GM10248 (cell line): ENCODE measurements around the gene MLLT1.

Experiments used
- CTCF ChIA-PET: fragments of 300-600 bp; sonication (Branson Sonifier 250); formaldehyde crosslinking; extraction: SDS; loops from one replicate; lab custom pipeline; 2021; ENCODE audit warnings: antibody characterized with exemption; lab: Yijun Ruan, JAX
- POLR2A ChIA-PET: fragments of 350-650 bp; sonication (Branson Sonifier 250); formaldehyde crosslinking; extraction: SDS; loops from one replicate; lab custom pipeline; 2020; ENCODE audit warnings: antibody characterized with exemption; lab: Yijun Ruan, JAX
- DNase-seq: peaks from one replicate; pipeline ENCODE4 v3.0.0; 2012; ENCODE audit errors: extremely low spot score
- CTCF ChIP-seq: IDR thresholded peaks from 2 replicates; pipeline ENCODE4 v1.5.1; 2012; ENCODE audit warnings: mild to moderate bottlenecking, low read depth; ENCODE audit errors: extremely low read depth, missing control alignments, control extremely low read depth

Gene MLLT1

GRCh38 chr19:6261883-6262282 lies 17.9 kb downstream of the MLLT1 start:
- ChIA-PET CTCF (interaction anchor here (1.7 to 2.6 kb wide), 3 partner anchors 9 to 43 kb away, joined by 3 to 11 read pairs (median 9); no protein-coding TSS in a partner anchor), POLR2A (no interaction called here)
- TF ChIP-seq CTCF, result no peak
- no peak for DNase-seq

- peak; percentile 41 for TF ChIP-seq CTCF
- ChIA-PET CTCF (interaction anchor here (1.0 to 2.6 kb wide), 8 partner anchors 10 to 79 kb away, joined by 3 to 11 read pairs (median 3); no protein-coding TSS in a partner anchor), POLR2A (no interaction called here)
- DNase-seq, result peak; percentile 56
These were observed 18.7 kb downstream of the MLLT1 start for GRCh38 chr19:6260912-6261650.

- CTCF ChIA-PET, result interaction anchor here (1.0 to 2.6 kb wide), 10 partner anchors 9 to 80 kb away, joined by 3 to 11 read pairs (median 3); no protein-coding TSS in a partner anchor
- POLR2A ChIA-PET, result no interaction called here
- no peak for TF ChIP-seq CTCF
- DNase-seq, result no peak
These were observed 19.4 kb downstream of the MLLT1 start for GRCh38 chr19:6260376-6260775.

- ChIA-PET POLR2A (no interaction called here), CTCF (interaction anchor here (1.1 to 2.6 kb wide), 7 partner anchors 8 to 41 kb away, joined by 3 to 11 read pairs (median 3); no protein-coding TSS in a partner anchor)
- DNase-seq, result no peak
- TF ChIP-seq CTCF, result no peak
These were observed 20.4 kb downstream of the MLLT1 start for GRCh38 chr19:6259312-6259861.

GRCh38 chr19:6258812-6259311 lies 20.9 kb downstream of the MLLT1 start:
- POLR2A ChIA-PET, result no interaction called here
- DNase-seq, result no peak
- no peak for TF ChIP-seq CTCF
- CTCF ChIA-PET, result interaction anchor here (2.0 kb wide), 2 partner anchors 21 to 40 kb away, joined by 4 to 11 read pairs; no protein-coding TSS in a partner anchor

GRCh38 chr19:6253954-6254733 lies 25.6 kb downstream of the MLLT1 start:
- DNase-seq, result no peak
- POLR2A ChIA-PET, result no interaction called here
- no peak for TF ChIP-seq CTCF
- CTCF ChIA-PET, result interaction anchor here (1.0 to 2.3 kb wide), 3 partner anchors 9 to 128 kb away, joined by 3 to 6 read pairs (median 3); no protein-coding TSS in a partner anchor
